Esophagus squamous epithelium (tissue), 5 donors: Measurements from ENCODE around the gene DIS3L2. TPM values are rescaled to one million over a fixed set of nuclear protein-coding genes. Genes with fewer than 3 reads are reported as not detected.
A peak's percentile ranks its signal among the peaks of the same experiment; 100 is the strongest.

Experiments
- DNase-seq: peaks from one replicate; lab custom pipeline; 2025; lab: John Stamatoyannopoulos, UW
- H3K27ac ChIP-seq, 4 donors: fragments of 200-600 bp; sonication (generic); one replicate each; pipeline ENCODE4 v1.5.1; 2016 to 2019; ENCODE audit warnings: mild to moderate bottlenecking in 1 of 4
- H3K27me3 ChIP-seq, 4 donors: fragments of 200-600 bp; sonication (generic); 1 replicate in 3 of 4; 2 replicates in 1 of 4; pipeline versions ENCODE4 v1.5.1 to v1.6.0; 2017 to 2021; ENCODE audit warnings: antibody characterized with exemption in 1 of 4
- H3K36me3 ChIP-seq, 3 donors: fragments of 200-600 bp; sonication (generic); one replicate each; pipeline ENCODE4 v1.5.1; 2016 to 2019
- H3K4me1 ChIP-seq, 3 donors: fragments of 200-600 bp; sonication (generic); one replicate each; pipeline ENCODE4 v1.5.1; 2017 to 2019
- H3K4me3 ChIP-seq, 4 donors: fragments of 200-600 bp; sonication (generic); 1 replicate in 3 of 4; 2 replicates in 1 of 4; pipeline ENCODE4 v1.5.1; 2016 to 2019; ENCODE audit warnings: mild to moderate bottlenecking in 2 of 4, moderate library complexity in 1 of 4
- H3K9me3 ChIP-seq, 3 donors: fragments of 200-600 bp; sonication (generic); one replicate each; pipeline ENCODE4 v1.5.1; 2016 to 2019
- CTCF ChIP-seq, 6 experiments: fragments of 450-650 bp in 4 of 6; fragments of 200-600 bp in 2 of 6; sonication (generic) in 2 of 6; IDR thresholded peaks; one replicate each; pipeline ENCODE4 v1.5.1; 2016 to 2019; ENCODE audit warnings: antibody characterized with exemption in 6 of 6, mild to moderate bottlenecking in 4 of 6, moderate library complexity in 4 of 6
- POLR2A ChIP-seq, 4 donors: fragments of 450-650 bp; IDR thresholded peaks; one replicate each; pipeline ENCODE4 v1.6.1; 2017; ENCODE audit warnings: antibody characterized with exemption in 4 of 4, mild to moderate bottlenecking in 4 of 4, moderate library complexity in 3 of 4
- WGBS, 2 donors: methylation state at CpG; one replicate each; pipeline ENCODE4 v1.1.5; 2018; 5-methylcytosine and 5-hydroxymethylcytosine counted together
- intact Hi-C: fragments of 100-400 bp; cut with DNase I; formaldehyde crosslinking; loops from one replicate; pipeline ENCODE4 v1.15.0; 2022
- total RNA-seq, 4 donors: library from RNA; depleted of rRNA; stranded (reverse); fragments of >200 nt; gene quantifications; one replicate each; pipeline ENCODE4 v1.1.0, GENCODE V29; 2016
- donor health status: DM: yes; HTN: yes; CAD: no.

Gene DIS3L2
- total RNA-seq, 4 donors from 2014 or later = 14.5 to 42.8 (median 32.4) TPM

GRCh38 chr2:232228332-232228731, 266.8 kb downstream of the DIS3L2 start:
- Histone ChIP-seq H3K9me3 (no peaks in the 10 kb centered on the region), H3K4me1 (peaks cover 4 to 38% (median 5%) of the 10 kb centered on the region in 3 donors), H3K27me3 (no peaks in the 10 kb centered on the region), H3K36me3 (no peaks in the 10 kb centered on the region), H3K4me3 (no peak overlapping the region), H3K27ac (peak overlapping the region in 2 of 4 donors; percentile 15 to 26)
- 58 to 63% methylated on average over 4 of the region's 4 CpGs for WGBS, 2 donors
- no peak for TF ChIP-seq CTCF (IDR thresholded peaks at IDR 0.05)
- TF ChIP-seq POLR2A (IDR thresholded peaks at IDR 0.05) = no peak
- intact Hi-C loops = no loop called here
- no peak for DNase-seq

- 62 to 66% methylated on average over 7 of the region's 7 CpGs for WGBS, 2 donors
- Histone ChIP-seq H3K9me3 (no peaks in the 10 kb centered on the region), H3K36me3 (no peaks in the 10 kb centered on the region), H3K4me3 (no peak overlapping the region), H3K4me1 (peaks cover 4 to 47% (median 5%) of the 10 kb centered on the region in 3 donors), H3K27ac (no peak overlapping the region), H3K27me3 (no peaks in the 10 kb centered on the region)
- DNase-seq = no peak
- intact Hi-C loops = no loop called here
- TF ChIP-seq POLR2A (IDR thresholded peaks at IDR 0.05) = no peak
- TF ChIP-seq CTCF (IDR thresholded peaks at IDR 0.05) = no peak
These were observed 267.7 kb downstream of the DIS3L2 start for GRCh38 chr2:232228971-232229894.

GRCh38 chr2:232229911-232230310, 268.4 kb downstream of the DIS3L2 start:
- no peak for DNase-seq
- TF ChIP-seq POLR2A (IDR thresholded peaks at IDR 0.05) (no peak), CTCF (IDR thresholded peaks at IDR 0.05) (no peak)
- H3K9me3 ChIP-seq = no peaks in the 10 kb centered on the region
- H3K4me3 ChIP-seq = no peak overlapping the region
- H3K4me1 ChIP-seq = peaks cover 4 to 53% (median 5%) of the 10 kb centered on the region in 3 donors
- H3K27me3 ChIP-seq = no peaks in the 10 kb centered on the region
- 84 to 87% methylated on average over 3 of the region's 3 CpGs for WGBS, 2 donors
- H3K27ac ChIP-seq = no peak overlapping the region
- H3K36me3 ChIP-seq = no peaks in the 10 kb centered on the region
- intact Hi-C loops = no loop called here

GRCh38 chr2:232230560-232230959, 269.0 kb downstream of the DIS3L2 start:
- Histone ChIP-seq H3K4me1 (peaks cover 4 to 60% (median 5%) of the 10 kb centered on the region in 3 donors), H3K27ac (no peak overlapping the region), H3K36me3 (no peaks in the 10 kb centered on the region), H3K4me3 (no peak overlapping the region), H3K9me3 (no peaks in the 10 kb centered on the region), H3K27me3 (no peaks in the 10 kb centered on the region)
- intact Hi-C loops = no loop called here
- no peak for DNase-seq
- 97 to 100% methylated on average over 3 of the region's 3 CpGs for WGBS, 2 donors
- no peak for TF ChIP-seq POLR2A (IDR thresholded peaks at IDR 0.05)
- peak in 3 of 6 experiments; percentile 8 to 40 (median 14) for TF ChIP-seq CTCF (IDR thresholded peaks at IDR 0.05)

- H3K4me1 ChIP-seq = peaks cover 5 to 70% (median 10%) of the 10 kb centered on the region in 3 donors
- 86 to 90% methylated on average over 2 to 3 of the region's 4 CpGs for WGBS, 2 donors
- no peak overlapping the region for H3K4me3 ChIP-seq
- no peak for TF ChIP-seq CTCF (IDR thresholded peaks at IDR 0.05)
- no peak for TF ChIP-seq POLR2A (IDR thresholded peaks at IDR 0.05)
- H3K27ac ChIP-seq = no peak overlapping the region
- no peaks in the 10 kb centered on the region for H3K9me3 ChIP-seq
- DNase-seq = no peak
- intact Hi-C loops = no loop called here
- no peaks in the 10 kb centered on the region for H3K36me3 ChIP-seq
- H3K27me3 ChIP-seq = no peaks in the 10 kb centered on the region
These were observed 270.0 kb downstream of the DIS3L2 start for GRCh38 chr2:232231554-232231953.
